WTC11 (cell line): Measurements from ENCODE around the gene OSBPL9. TPM values are rescaled to one million over a fixed set of nuclear protein-coding genes. Genes with fewer than 3 reads are reported as not detected.

Experiments
- ATAC-seq: fragments of 200-7000 bp; cut with Tn5 transposase; 2 replicates; pipeline ENCODE4 v1.10.0; 2021; ENCODE audit warnings: mild to moderate bottlenecking, moderate library complexity
- CTCF ChIA-PET: fragments of 300-600 bp; sonication (Branson Sonifier 250); formaldehyde crosslinking; loops from one replicate; lab custom pipeline; 2021; ENCODE audit warnings: antibody characterized with exemption; lab: Charles Lee
- POLR2A ChIA-PET: fragments of 350-600 bp; sonication (Branson Sonifier 250); formaldehyde crosslinking; loops from one replicate; lab custom pipeline; 2021; ENCODE audit warnings: antibody characterized with exemption; lab: Charles Lee
- DNase-seq: peaks from one replicate; pipeline ENCODE4 v3.0.0; 2021; ENCODE audit warnings: low spot score
- H3K27ac Mint-ChIP-seq: 2 replicates; pipeline ENCODE4 v1.8.0; 2021; ENCODE audit warnings: mixed read lengths
- H3K27me3 Mint-ChIP-seq: 2 replicates; pipeline ENCODE4 v1.8.0; 2021; ENCODE audit warnings: low read depth, mild to moderate bottlenecking, moderate library complexity, mixed read lengths
- H3K36me3 Mint-ChIP-seq: 2 replicates; pipeline ENCODE4 v1.8.0; 2021; ENCODE audit warnings: mixed read lengths
- H3K4me1 Mint-ChIP-seq: 2 replicates; pipeline ENCODE4 v1.8.0; 2022; ENCODE audit warnings: mixed read lengths
- H3K4me3 Mint-ChIP-seq: 2 replicates; pipeline ENCODE4 v1.8.0; 2021; ENCODE audit warnings: mild to moderate bottlenecking, moderate library complexity, mixed read lengths
- H3K9me3 Mint-ChIP-seq: 2 replicates; pipeline ENCODE4 v1.8.0; 2021; ENCODE audit warnings: mixed read lengths
- ELF4 ChIP-seq: sonication (generic); formaldehyde crosslinking; IDR thresholded peaks from 2 replicates; pipeline ENCODE4 v1.8.1; 2022; ENCODE audit warnings: low read depth, mild to moderate bottlenecking, moderate library complexity, missing genetic modification reagents
- EMX1 ChIP-seq: fragments of 250-450 bp; sonication (Bioruptor Pico); IDR thresholded peaks from 2 replicates; pipeline ENCODE4 v1.8.0; 2021; ENCODE audit warnings: mild to moderate bottlenecking
- GABPB1 ChIP-seq: sonication (generic); formaldehyde crosslinking; IDR thresholded peaks from 2 replicates; pipeline ENCODE4 v1.8.1; 2023; ENCODE audit warnings: mild to moderate bottlenecking, missing genetic modification reagents
- GRHL2 ChIP-seq: fragments of 250-450 bp; sonication (Bioruptor Pico); IDR thresholded peaks from 2 replicates; pipeline ENCODE4 v1.8.0; 2022; ENCODE audit warnings: mild to moderate bottlenecking, moderate library complexity; ENCODE audit not compliant: insufficient replicate concordance, severe bottlenecking
- GTF2I ChIP-seq: fragments of 250-450 bp; sonication (Bioruptor Pico); conservative IDR thresholded peaks from 2 replicates; pipeline ENCODE4 v1.4.0; 2021; ENCODE audit warnings: mild to moderate bottlenecking
- IRF2 ChIP-seq: sonication (generic); formaldehyde crosslinking; IDR thresholded peaks from 2 replicates; pipeline ENCODE4 v1.8.0; 2022; ENCODE audit warnings: low read depth, missing genetic modification reagents, borderline replicate concordance
- JAZF1 ChIP-seq: fragments of 250-450 bp; sonication (Bioruptor Pico); IDR thresholded peaks from 2 replicates; pipeline ENCODE4 v1.9.0; 2021; ENCODE audit warnings: moderate library complexity, mild to moderate bottlenecking, inconsistent platforms
- OVOL2 ChIP-seq: fragments of 250-450 bp; sonication (Bioruptor Pico); IDR thresholded peaks from 2 replicates; pipeline ENCODE4 v1.9.0; 2021; ENCODE audit warnings: mild to moderate bottlenecking, borderline replicate concordance
- SMAD4 ChIP-seq: sonication (generic); formaldehyde crosslinking; IDR thresholded peaks from 2 replicates; pipeline ENCODE4 v1.8.0; 2022; ENCODE audit warnings: mild to moderate bottlenecking, missing genetic modification reagents
- ZNF219 ChIP-seq: sonication (generic); formaldehyde crosslinking; IDR thresholded peaks from 2 replicates; pipeline ENCODE4 v1.8.0; 2023; ENCODE audit warnings: missing genetic modification reagents, mild to moderate bottlenecking, borderline replicate concordance
- ZNF232 ChIP-seq: sonication (generic); formaldehyde crosslinking; IDR thresholded peaks from 2 replicates; pipeline ENCODE4 v1.8.0; 2022; ENCODE audit warnings: mild to moderate bottlenecking, missing genetic modification reagents
- total RNA-seq: library from RNA; stranded (reverse); gene quantifications from 3 replicates; pipeline ENCODE4 v1.2.3, GENCODE V29; 2021
- TF ChIP-seq, protein P1 (sequence below): sonication (generic); formaldehyde crosslinking; IDR thresholded peaks from 2 replicates; pipeline ENCODE4 v1.8.1; 2022; ENCODE audit warnings: missing genetic modification reagents, borderline replicate concordance
- TF ChIP-seq, protein P2 (sequence below): sonication (generic); formaldehyde crosslinking; IDR thresholded peaks from 2 replicates; pipeline ENCODE4 v1.8.0; 2022; ENCODE audit warnings: mild to moderate bottlenecking, missing genetic modification reagents
- TF ChIP-seq, protein P3 (sequence below): sonication (generic); formaldehyde crosslinking; IDR thresholded peaks from 2 replicates; pipeline ENCODE4 v1.8.0; 2023; ENCODE audit warnings: missing genetic modification reagents, mild to moderate bottlenecking, borderline replicate concordance
- TF ChIP-seq, protein P4 (sequence below): sonication (generic); formaldehyde crosslinking; IDR thresholded peaks from 2 replicates; pipeline ENCODE4 v1.8.0; 2022; ENCODE audit warnings: mild to moderate bottlenecking, missing genetic modification reagents

The OSBPL9 gene
- total RNA-seq, 1 experiment from 2014 or later, result 55.6 TPM

DNA sequence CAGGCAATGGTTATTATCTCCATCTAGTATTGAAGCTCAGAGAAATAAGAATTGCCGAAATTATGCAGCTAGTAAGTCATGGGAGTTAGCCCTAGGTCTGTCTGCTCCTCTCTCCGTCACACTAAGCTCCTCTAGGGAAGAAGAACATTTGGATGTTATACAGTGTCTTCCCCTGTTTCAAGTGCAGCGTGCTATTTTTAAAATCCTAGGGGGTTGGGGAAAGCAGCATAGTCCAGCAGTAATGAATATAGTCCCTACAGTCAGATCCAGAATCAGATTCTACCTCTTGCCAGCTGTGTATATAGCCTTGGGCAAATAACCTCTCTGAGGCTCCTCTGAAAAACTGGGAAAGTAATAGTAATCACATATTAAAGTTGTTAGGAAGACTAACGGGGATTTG, 44.5 kb upstream of the OSBPL9 start:
- ChIA-PET POLR2A (no interaction called here), CTCF (no interaction called here)

DNA sequence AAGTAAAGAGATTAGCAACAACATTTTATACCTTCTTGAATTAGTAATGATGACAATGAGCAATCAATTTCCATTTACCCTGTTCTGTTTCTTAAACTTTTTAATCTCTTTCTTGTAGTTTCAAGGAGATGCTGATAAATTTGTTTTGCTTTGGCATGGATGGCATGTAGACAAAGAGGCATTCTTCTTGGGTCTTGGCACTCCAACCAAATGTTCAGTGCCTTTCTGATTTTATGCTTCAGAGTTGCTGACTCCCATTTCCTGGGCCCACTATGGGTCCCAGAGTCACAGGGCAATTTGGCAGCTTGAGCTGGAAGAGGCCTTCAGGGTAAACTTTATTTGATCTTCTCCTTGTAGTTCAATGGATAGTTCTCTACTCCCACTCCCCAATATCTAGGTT, 42.1 kb upstream of the OSBPL9 start:
- no peak for ATAC-seq
- CTCF ChIA-PET, result no interaction called here
- H3K4me1 Mint-ChIP-seq, result peaks cover 7% of the 10 kb centered on the region
- no peaks in the 10 kb centered on the region for H3K36me3 Mint-ChIP-seq
- POLR2A ChIA-PET, result no interaction called here
- H3K9me3 Mint-ChIP-seq, result peaks cover 10% of the 10 kb centered on the region
- H3K4me3 Mint-ChIP-seq, result no peak overlapping the region
- TF ChIP-seq JAZF1 (no peak), GTF2I (CRISPR knock-in tag) (no peak), EMX1 (CRISPR knock-in tag) (no peak), GRHL2 (CRISPR knock-in tag) (no peak), ZNF232 (CRISPR knock-in tag) (no peak), ELF4 (CRISPR knock-in tag) (no peak), GABPB1 (no peak), IRF2 (CRISPR knock-in tag) (no peak), SMAD4 (no peak), OVOL2 (CRISPR knock-in tag) (no peak)
- TF ChIP-seq, protein P1, sequence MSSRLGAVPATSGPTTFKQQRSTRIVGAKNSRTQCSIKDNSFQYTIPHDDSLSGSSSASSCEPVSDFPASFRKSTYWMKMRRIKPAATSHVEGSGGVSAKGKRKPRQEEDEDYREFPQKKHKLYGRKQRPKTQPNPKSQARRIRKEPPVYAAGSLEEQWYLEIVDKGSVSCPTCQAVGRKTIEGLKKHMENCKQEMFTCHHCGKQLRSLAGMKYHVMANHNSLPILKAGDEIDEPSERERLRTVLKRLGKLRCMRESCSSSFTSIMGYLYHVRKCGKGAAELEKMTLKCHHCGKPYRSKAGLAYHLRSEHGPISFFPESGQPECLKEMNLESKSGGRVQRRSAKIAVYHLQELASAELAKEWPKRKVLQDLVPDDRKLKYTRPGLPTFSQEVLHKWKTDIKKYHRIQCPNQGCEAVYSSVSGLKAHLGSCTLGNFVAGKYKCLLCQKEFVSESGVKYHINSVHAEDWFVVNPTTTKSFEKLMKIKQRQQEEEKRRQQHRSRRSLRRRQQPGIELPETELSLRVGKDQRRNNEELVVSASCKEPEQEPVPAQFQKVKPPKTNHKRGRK (CRISPR knock-in tag), result no peak
- TF ChIP-seq, protein P2, sequence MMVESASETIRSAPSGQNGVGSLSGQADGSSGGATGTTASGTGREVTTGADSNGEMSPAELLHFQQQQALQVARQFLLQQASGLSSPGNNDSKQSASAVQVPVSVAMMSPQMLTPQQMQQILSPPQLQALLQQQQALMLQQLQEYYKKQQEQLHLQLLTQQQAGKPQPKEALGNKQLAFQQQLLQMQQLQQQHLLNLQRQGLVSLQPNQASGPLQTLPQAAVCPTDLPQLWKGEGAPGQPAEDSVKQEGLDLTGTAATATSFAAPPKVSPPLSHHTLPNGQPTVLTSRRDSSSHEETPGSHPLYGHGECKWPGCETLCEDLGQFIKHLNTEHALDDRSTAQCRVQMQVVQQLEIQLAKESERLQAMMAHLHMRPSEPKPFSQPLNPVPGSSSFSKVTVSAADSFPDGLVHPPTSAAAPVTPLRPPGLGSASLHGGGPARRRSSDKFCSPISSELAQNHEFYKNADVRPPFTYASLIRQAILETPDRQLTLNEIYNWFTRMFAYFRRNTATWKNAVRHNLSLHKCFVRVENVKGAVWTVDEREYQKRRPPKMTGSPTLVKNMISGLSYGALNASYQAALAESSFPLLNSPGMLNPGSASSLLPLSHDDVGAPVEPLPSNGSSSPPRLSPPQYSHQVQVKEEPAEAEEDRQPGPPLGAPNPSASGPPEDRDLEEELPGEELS (CRISPR knock-in tag), result no peak
- TF ChIP-seq, protein P3, sequence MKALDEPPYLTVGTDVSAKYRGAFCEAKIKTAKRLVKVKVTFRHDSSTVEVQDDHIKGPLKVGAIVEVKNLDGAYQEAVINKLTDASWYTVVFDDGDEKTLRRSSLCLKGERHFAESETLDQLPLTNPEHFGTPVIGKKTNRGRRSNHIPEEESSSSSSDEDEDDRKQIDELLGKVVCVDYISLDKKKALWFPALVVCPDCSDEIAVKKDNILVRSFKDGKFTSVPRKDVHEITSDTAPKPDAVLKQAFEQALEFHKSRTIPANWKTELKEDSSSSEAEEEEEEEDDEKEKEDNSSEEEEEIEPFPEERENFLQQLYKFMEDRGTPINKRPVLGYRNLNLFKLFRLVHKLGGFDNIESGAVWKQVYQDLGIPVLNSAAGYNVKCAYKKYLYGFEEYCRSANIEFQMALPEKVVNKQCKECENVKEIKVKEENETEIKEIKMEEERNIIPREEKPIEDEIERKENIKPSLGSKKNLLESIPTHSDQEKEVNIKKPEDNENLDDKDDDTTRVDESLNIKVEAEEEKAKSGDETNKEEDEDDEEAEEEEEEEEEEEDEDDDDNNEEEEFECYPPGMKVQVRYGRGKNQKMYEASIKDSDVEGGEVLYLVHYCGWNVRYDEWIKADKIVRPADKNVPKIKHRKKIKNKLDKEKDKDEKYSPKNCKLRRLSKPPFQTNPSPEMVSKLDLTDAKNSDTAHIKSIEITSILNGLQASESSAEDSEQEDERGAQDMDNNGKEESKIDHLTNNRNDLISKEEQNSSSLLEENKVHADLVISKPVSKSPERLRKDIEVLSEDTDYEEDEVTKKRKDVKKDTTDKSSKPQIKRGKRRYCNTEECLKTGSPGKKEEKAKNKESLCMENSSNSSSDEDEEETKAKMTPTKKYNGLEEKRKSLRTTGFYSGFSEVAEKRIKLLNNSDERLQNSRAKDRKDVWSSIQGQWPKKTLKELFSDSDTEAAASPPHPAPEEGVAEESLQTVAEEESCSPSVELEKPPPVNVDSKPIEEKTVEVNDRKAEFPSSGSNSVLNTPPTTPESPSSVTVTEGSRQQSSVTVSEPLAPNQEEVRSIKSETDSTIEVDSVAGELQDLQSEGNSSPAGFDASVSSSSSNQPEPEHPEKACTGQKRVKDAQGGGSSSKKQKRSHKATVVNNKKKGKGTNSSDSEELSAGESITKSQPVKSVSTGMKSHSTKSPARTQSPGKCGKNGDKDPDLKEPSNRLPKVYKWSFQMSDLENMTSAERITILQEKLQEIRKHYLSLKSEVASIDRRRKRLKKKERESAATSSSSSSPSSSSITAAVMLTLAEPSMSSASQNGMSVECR (CRISPR knock-in tag), result no peak
- TF ChIP-seq, protein P4, sequence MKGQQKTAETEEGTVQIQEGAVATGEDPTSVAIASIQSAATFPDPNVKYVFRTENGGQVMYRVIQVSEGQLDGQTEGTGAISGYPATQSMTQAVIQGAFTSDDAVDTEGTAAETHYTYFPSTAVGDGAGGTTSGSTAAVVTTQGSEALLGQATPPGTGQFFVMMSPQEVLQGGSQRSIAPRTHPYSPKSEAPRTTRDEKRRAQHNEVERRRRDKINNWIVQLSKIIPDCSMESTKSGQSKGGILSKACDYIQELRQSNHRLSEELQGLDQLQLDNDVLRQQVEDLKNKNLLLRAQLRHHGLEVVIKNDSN, result no peak
- no peak for DNase-seq
- no peak overlapping the region for H3K27ac Mint-ChIP-seq
- no peaks in the 10 kb centered on the region for H3K27me3 Mint-ChIP-seq

More for the DNA sequence above, 44.5 kb upstream of the OSBPL9 start:
- Mint-ChIP-seq H3K27me3 (no peaks in the 10 kb centered on the region), H3K27ac (no peak overlapping the region), H3K36me3 (no peaks in the 10 kb centered on the region), H3K4me3 (no peak overlapping the region), H3K4me1 (peaks cover 15% of the 10 kb centered on the region), H3K9me3 (peaks cover 7% of the 10 kb centered on the region)
- TF ChIP-seq ZNF219 (CRISPR knock-in tag), result no peak
- no peak for TF ChIP-seq JAZF1
- no peak for DNase-seq
- ATAC-seq, result no peak
